WTC11 (cell line): Measurements from ENCODE around the gene CALCOCO2.

ENCODE experiments used
- CTCF ChIP-seq: fragments of 200-600 bp; IDR thresholded peaks from 2 replicates; pipeline ENCODE4 v1.8.0; 2022; ENCODE audit warnings: antibody characterized with exemption
- E2F1 ChIP-seq: sonication (generic); formaldehyde crosslinking; IDR thresholded peaks from 2 replicates; pipeline ENCODE4 v1.8.0; 2022; ENCODE audit warnings: mild to moderate bottlenecking, missing genetic modification reagents
- FOXP1 ChIP-seq: sonication (generic); formaldehyde crosslinking; IDR thresholded peaks from 2 replicates; pipeline ENCODE4 v1.8.0; 2022; ENCODE audit warnings: missing genetic modification reagents, mild to moderate bottlenecking, moderate library complexity, borderline replicate concordance
- KAT7 ChIP-seq: sonication (generic); formaldehyde crosslinking; IDR thresholded peaks from 2 replicates; pipeline ENCODE4 v1.8.1; 2023; ENCODE audit warnings: missing genetic modification reagents, mild to moderate bottlenecking, borderline replicate concordance
- MLX ChIP-seq: sonication (generic); formaldehyde crosslinking; IDR thresholded peaks from 2 replicates; pipeline ENCODE4 v1.8.1; 2023; ENCODE audit warnings: mild to moderate bottlenecking, missing genetic modification reagents, moderate library complexity
- NFE2L1 ChIP-seq: sonication (generic); formaldehyde crosslinking; IDR thresholded peaks from 2 replicates; pipeline ENCODE4 v1.8.1; 2023; ENCODE audit warnings: missing genetic modification reagents
- NR3C1 ChIP-seq: sonication (generic); formaldehyde crosslinking; conservative IDR thresholded peaks from 2 replicates; pipeline ENCODE4 v1.8.1; 2023; ENCODE audit warnings: low read depth, mild to moderate bottlenecking, missing genetic modification reagents
- ZNF263 ChIP-seq: sonication (generic); formaldehyde crosslinking; IDR thresholded peaks from 2 replicates; pipeline ENCODE4 v1.8.1; 2022; ENCODE audit warnings: low read depth, mild to moderate bottlenecking, moderate library complexity, missing genetic modification reagents

- TF ChIP-seq FOXP1, result no peak
- TF ChIP-seq CTCF, result peak; percentile 85
- TF ChIP-seq E2F1, result no peak
- no peak for TF ChIP-seq ZNF263
- no peak for TF ChIP-seq NFE2L1 (CRISPR knock-in tag)
- TF ChIP-seq MLX (CRISPR knock-in tag), result no peak
- TF ChIP-seq NR3C1, result no peak
- TF ChIP-seq KAT7, result no peak
Observed at GRCh38 chr17:48814504-48814903, 16.3 kb upstream of the CALCOCO2 start.
